Activated gamma-delta T cell treated with anti-CD3 and anti-CD28 coated beads, Interleukin-2, amount 50 U/mL, for 16 hours (primary cell): ENCODE measurements around the gene PBLD.
"Not testable (repeated sequence)": the region's sequence is repeated elsewhere in the genome, so short reads cannot be mapped to it uniquely, and the experiment has no call there.

ENCODE experiments used
- DNase-seq: peaks from one replicate; pipeline ENCODE4 v3.0.0-alpha.2; 2020; ENCODE audit warnings: low read depth

Gene PBLD

GRCh38 chr10:68278906-68279753, 53.6 kb downstream of the PBLD start:
- DNase-seq: not testable (repeated sequence)

GRCh38 chr10:68277814-68278213, 54.9 kb downstream of the PBLD start:
- DNase-seq: not testable (repeated sequence)

GRCh38 chr10:68276224-68276623, 56.5 kb downstream of the PBLD start:
- no peak for DNase-seq

GRCh38 chr10:68275600-68276126, 57.1 kb downstream of the PBLD start:
- DNase-seq: no peak

GRCh38 chr10:68272833-68273232, 59.9 kb downstream of the PBLD start:
- DNase-seq: no peak

- no peak for DNase-seq
Measured at GRCh38 chr10:68271196-68271882, 61.4 kb downstream of the PBLD start.

GRCh38 chr10:68269562-68270290, 63.0 kb downstream of the PBLD start:
- no peak for DNase-seq

GRCh38 chr10:68261132-68261856, 71.4 kb downstream of the PBLD start:
- no peak for DNase-seq

- DNase-seq: no peak
Measured at GRCh38 chr10:68253346-68253745, 79.4 kb downstream of the PBLD start.

- no peak for DNase-seq
Measured at GRCh38 chr10:68251625-68252495, 80.9 kb downstream of the PBLD start.

GRCh38 chr10:68251151-68251550, 81.6 kb downstream of the PBLD start:
- DNase-seq: no peak

GRCh38 chr10:68249297-68249696, 83.4 kb downstream of the PBLD start:
- DNase-seq: no peak

- DNase-seq: no peak
Measured at GRCh38 chr10:68247931-68248330, 84.8 kb downstream of the PBLD start.

GRCh38 chr10:68246397-68246796, 86.3 kb downstream of the PBLD start:
- DNase-seq: not testable (repeated sequence)

- no peak for DNase-seq
Measured at GRCh38 chr10:68242051-68242450, 90.7 kb downstream of the PBLD start.

- no peak for DNase-seq
Measured at GRCh38 chr10:68239596-68240150, 93.1 kb downstream of the PBLD start.

GRCh38 chr10:68239069-68239468, 93.7 kb downstream of the PBLD start:
- no peak for DNase-seq

- no peak for DNase-seq
Measured at GRCh38 chr10:68238371-68238770, 94.4 kb downstream of the PBLD start.

- no peak for DNase-seq
Measured at GRCh38 chr10:68237173-68237572, 95.6 kb downstream of the PBLD start.

- DNase-seq: no peak
Measured at GRCh38 chr10:68235581-68235980, 97.1 kb downstream of the PBLD start.
